GM18868 (cell line): Measurements from ENCODE around the gene EZH2.

Experiments used
- ATAC-seq: cut with Tn5 transposase; IDR thresholded peaks from one replicate; pipeline ENCODE4 v1.9.1; 2021; ENCODE audit warnings: mild to moderate bottlenecking, moderate library complexity; ENCODE audit not compliant: unreplicated experiment

The EZH2 gene

GRCh38 chr7:148856891-148857290, 27.2 kb downstream of the EZH2 start:
- ATAC-seq: peak; percentile 73

- no peak for ATAC-seq
Measured at GRCh38 chr7:148856578-148856881, 27.6 kb downstream of the EZH2 start.

- no peak for ATAC-seq
Measured at GRCh38 chr7:148854983-148855382, 29.1 kb downstream of the EZH2 start.

- no peak for ATAC-seq
Measured at GRCh38 chr7:148852272-148852671, 31.8 kb downstream of the EZH2 start.

GRCh38 chr7:148850564-148850963, 33.5 kb downstream of the EZH2 start:
- no peak for ATAC-seq

GRCh38 chr7:148849393-148850098, 34.5 kb downstream of the EZH2 start:
- no peak for ATAC-seq

GRCh38 chr7:148847815-148848734, 36.0 kb downstream of the EZH2 start:
- no peak for ATAC-seq

GRCh38 chr7:148838905-148839304, 45.2 kb downstream of the EZH2 start:
- peak; percentile 46 for ATAC-seq

GRCh38 chr7:148835854-148836253, 48.2 kb downstream of the EZH2 start:
- ATAC-seq: no peak

GRCh38 chr7:148834605-148835004, 49.5 kb downstream of the EZH2 start:
- ATAC-seq: no peak

GRCh38 chr7:148831782-148832181, 52.3 kb downstream of the EZH2 start:
- ATAC-seq: no peak

GRCh38 chr7:148830897-148831692, 53.0 kb downstream of the EZH2 start:
- ATAC-seq: no peak

- no peak for ATAC-seq
Measured at GRCh38 chr7:148828965-148829364, 55.1 kb downstream of the EZH2 start.

- no peak for ATAC-seq
Measured at GRCh38 chr7:148825338-148825737, 58.8 kb downstream of the EZH2 start.

- ATAC-seq: no peak
Measured at GRCh38 chr7:148824864-148825263, 59.2 kb downstream of the EZH2 start.

- no peak for ATAC-seq
Measured at GRCh38 chr7:148821422-148821821, 62.7 kb downstream of the EZH2 start.

- ATAC-seq: no peak
Measured at GRCh38 chr7:148819697-148820360, 64.3 kb downstream of the EZH2 start.

GRCh38 chr7:148815612-148816011, 68.5 kb downstream of the EZH2 start:
- no peak for ATAC-seq

GRCh38 chr7:148814922-148815559, 69.0 kb downstream of the EZH2 start:
- ATAC-seq: no peak

- no peak for ATAC-seq
Measured at GRCh38 chr7:148813890-148814289, 70.2 kb downstream of the EZH2 start.
